GM23338 (cell line): ENCODE data around the gene ILK. TPM values are rescaled to one million over a fixed set of nuclear protein-coding genes. Genes with fewer than 3 reads are reported as not detected.

ENCODE experiments used
- ATAC-seq: fragments of 200-7000 bp; cut with Tn5 transposase; 3 replicates; pipeline ENCODE4 v1.9.1; 2020
- DNase-seq: peaks from one replicate; pipeline ENCODE4 v3.0.0-alpha.2; 2015; ENCODE audit warnings: low spot score
- H2AFZ ChIP-seq: fragments of 200-600 bp; sonication (generic); 2 replicates; pipeline ENCODE4 v1.8.0; 2016; ENCODE audit warnings: antibody characterized with exemption, mild to moderate bottlenecking, moderate library complexity
- H3F3A ChIP-seq: fragments of 200-600 bp; sonication (generic); replicated peaks from 2 replicates; pipeline ENCODE4 v1.8.0; 2017; ENCODE audit warnings: antibody characterized with exemption, mixed run types, low read depth
- H3K27ac ChIP-seq: fragments of 200-600 bp; sonication (generic); 2 replicates; pipeline ENCODE4 v1.6.1; 2016; ENCODE audit warnings: low read depth
- H3K27me3 ChIP-seq: fragments of 200-600 bp; sonication (generic); 2 replicates; pipeline ENCODE4 v1.8.0; 2016; ENCODE audit warnings: mild to moderate bottlenecking, mixed run types, moderate library complexity; ENCODE audit not compliant: insufficient read depth
- H3K36me3 ChIP-seq: fragments of 200-600 bp; sonication (generic); 2 replicates; pipeline ENCODE4 v1.8.0; 2016; ENCODE audit warnings: mild to moderate bottlenecking; ENCODE audit not compliant: insufficient read depth
- H3K4me1 ChIP-seq: fragments of 200-600 bp; sonication (generic); 2 replicates; pipeline ENCODE4 v1.8.0; 2016; ENCODE audit warnings: mild to moderate bottlenecking, moderate library complexity; ENCODE audit not compliant: insufficient read depth
- H3K4me2 ChIP-seq: fragments of 200-600 bp; sonication (generic); 2 replicates; pipeline ENCODE4 v1.7.1; 2017; ENCODE audit warnings: mixed run types
- H3K4me3 ChIP-seq: fragments of 200-600 bp; sonication (generic); 2 replicates; pipeline ENCODE4 v1.6.1; 2016; ENCODE audit warnings: mixed run types
- H3K79me2 ChIP-seq: fragments of 200-600 bp; sonication (generic); replicated peaks from 2 replicates; pipeline ENCODE4 v1.8.0; 2017; ENCODE audit warnings: mild to moderate bottlenecking; ENCODE audit not compliant: insufficient read depth
- H3K9me2 ChIP-seq: fragments of 200-600 bp; sonication (generic); 2 replicates; pipeline ENCODE4 v1.8.0; 2017; ENCODE audit not compliant: insufficient read depth
- H4K20me1 ChIP-seq: fragments of 200-600 bp; sonication (generic); replicated peaks from 2 replicates; pipeline ENCODE4 v1.8.0; 2017; ENCODE audit warnings: mild to moderate bottlenecking; ENCODE audit not compliant: insufficient read depth
- H3K27ac Mint-ChIP-seq: 2 replicates; pipeline ENCODE4 v1.8.0; 2020; ENCODE audit warnings: inconsistent platforms, mild to moderate bottlenecking, moderate library complexity, mixed read lengths
- H3K27me3 Mint-ChIP-seq: 3 replicates; pipeline ENCODE4 v1.8.0; 2022; ENCODE audit warnings: low read depth, mild to moderate bottlenecking, moderate library complexity, mixed read lengths, inconsistent platforms; ENCODE audit not compliant: insufficient read depth, poor library complexity
- H3K36me3 Mint-ChIP-seq: 3 replicates; pipeline ENCODE4 v1.8.0; 2021; ENCODE audit warnings: low read depth, mild to moderate bottlenecking, inconsistent platforms, moderate library complexity, mixed read lengths
- H3K4me1 Mint-ChIP-seq: 3 replicates; pipeline ENCODE4 v1.8.0; 2020; ENCODE audit warnings: mild to moderate bottlenecking, inconsistent platforms, mixed read lengths
- H3K4me3 Mint-ChIP-seq: 3 replicates; pipeline ENCODE4 v1.8.0; 2021; ENCODE audit warnings: moderate library complexity, mild to moderate bottlenecking, inconsistent platforms, mixed read lengths
- H3K9me3 Mint-ChIP-seq: 3 replicates; pipeline ENCODE4 v1.8.0; 2020; ENCODE audit warnings: moderate library complexity, mild to moderate bottlenecking, inconsistent platforms, mixed read lengths
- EZH2 ChIP-seq: fragments of 200-600 bp; sonication (generic); IDR thresholded peaks from one replicate; pipeline ENCODE4 v1.8.0; 2017; ENCODE audit warnings: antibody characterized with exemption, mild to moderate bottlenecking, low read depth; ENCODE audit not compliant: unreplicated experiment
- EZH2phosphoT487 ChIP-seq: fragments of 200-600 bp; sonication (generic); IDR thresholded peaks from one replicate; pipeline ENCODE4 v1.8.1; 2018; ENCODE audit warnings: antibody characterized with exemption; ENCODE audit not compliant: unreplicated experiment
- JUNB ChIP-seq: IDR thresholded peaks from one replicate; pipeline ENCODE4 v1.6.1; 2016; ENCODE audit warnings: antibody characterized with exemption; ENCODE audit not compliant: unreplicated experiment
- POLR2AphosphoS5 ChIP-seq: IDR thresholded peaks from 2 replicates; pipeline ENCODE4 v1.6.1; 2016; ENCODE audit warnings: antibody characterized with exemption, low read depth
- STAT1 ChIP-seq: IDR thresholded peaks from one replicate; pipeline ENCODE4 v1.6.1; 2016; ENCODE audit warnings: antibody characterized with exemption; ENCODE audit not compliant: unreplicated experiment
- ZNF114 ChIP-seq: fragments of 250-450 bp; sonication (Bioruptor Pico); IDR thresholded peaks from 2 replicates; pipeline ENCODE4 v1.5.0; 2020; ENCODE audit warnings: mild to moderate bottlenecking, moderate library complexity
- ZNF331 ChIP-seq: fragments of 250-450 bp; sonication (Bioruptor Pico); IDR thresholded peaks from 2 replicates; pipeline ENCODE4 v1.5.0; 2020; ENCODE audit warnings: low read depth, mild to moderate bottlenecking, moderate library complexity
- polyA plus RNA-seq: library from polyadenylated mRNA; unstranded; fragments of >200 nt; fragmentation: Nextera tagmentation; extraction: Ambion mirVana; gene quantifications from 2 replicates; pipeline ENCODE4 v1.2.1, GENCODE V29; 2016
- total RNA-seq: library from RNA; depleted of rRNA; stranded (reverse); fragments of >200 nt; shearing (Covaris generic); gene quantifications from 2 replicates; pipeline ENCODE4 v1.2.3, GENCODE V29; 2014
- TF ChIP-seq, protein P1 (sequence below): IDR thresholded peaks from 2 replicates; pipeline ENCODE4 v1.6.1; 2016; ENCODE audit warnings: antibody characterized with exemption
- TF ChIP-seq, protein P2 (sequence below), 2 experiments: fragments of 200-600 bp in 1 of 2; sonication (generic) in 1 of 2; conservative IDR thresholded peaks; 2 replicates each; pipeline versions ENCODE4 v1.5.1 to v1.6.1; 2016 to 2017; ENCODE audit warnings: antibody characterized with exemption in 2 of 2, low read depth in 2 of 2, mild to moderate bottlenecking in 2 of 2, moderate library complexity in 1 of 2
- TF ChIP-seq, protein P3 (sequence below): IDR thresholded peaks from one replicate; pipeline ENCODE4 v1.6.1; 2018; ENCODE audit warnings: antibody characterized with exemption; ENCODE audit not compliant: unreplicated experiment

The ILK gene
- total and polyA plus RNA-seq, 2 experiments from 2014 or later, result 62.6 to 91.0 TPM

DNA sequence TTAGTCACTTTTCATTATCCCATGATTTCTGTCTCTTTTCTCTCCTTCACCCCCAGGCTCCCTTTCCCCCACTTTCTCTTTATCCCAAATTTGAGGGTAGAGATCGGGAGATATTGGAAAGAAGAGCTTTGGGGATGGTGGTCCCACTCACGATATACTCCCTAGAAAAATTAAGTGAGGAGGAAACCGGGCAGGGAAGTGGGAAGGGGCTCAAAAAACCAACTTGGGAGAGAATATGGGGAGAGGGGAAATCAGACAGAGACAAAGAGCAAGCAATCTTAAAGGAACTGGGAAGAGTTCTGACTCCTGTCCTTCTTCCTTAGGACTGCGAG, 53.0 kb downstream of the ILK start:
- Histone ChIP-seq H3K79me2 (no peaks in the 10 kb centered on the region), H3K27me3 (peaks cover 72% of the 10 kb centered on the region), H3K27ac (no peak overlapping the region), H3K4me3 (peak overlapping the region; percentile 84), H3F3A (peaks cover 10% of the 10 kb centered on the region; the same call in 1 of the 2 replicates), H3K9me2 (0 out of 2 replicates have a peak, but pooled peaks cover 5% of the 10 kb centered on the region), H3K36me3 (no peaks in the 10 kb centered on the region), H3K4me2 (peak overlapping the region; percentile 100), H2AFZ (peak overlapping the region; percentile 98), H3K4me1 (peaks cover 8% of the 10 kb centered on the region), H4K20me1 (no peaks in the 10 kb centered on the region; the same call in 1 of the 2 replicates)
- no peak; the same call in 2 of the 3 replicates for ATAC-seq
- no peak for DNase-seq
- TF ChIP-seq, protein P1, sequence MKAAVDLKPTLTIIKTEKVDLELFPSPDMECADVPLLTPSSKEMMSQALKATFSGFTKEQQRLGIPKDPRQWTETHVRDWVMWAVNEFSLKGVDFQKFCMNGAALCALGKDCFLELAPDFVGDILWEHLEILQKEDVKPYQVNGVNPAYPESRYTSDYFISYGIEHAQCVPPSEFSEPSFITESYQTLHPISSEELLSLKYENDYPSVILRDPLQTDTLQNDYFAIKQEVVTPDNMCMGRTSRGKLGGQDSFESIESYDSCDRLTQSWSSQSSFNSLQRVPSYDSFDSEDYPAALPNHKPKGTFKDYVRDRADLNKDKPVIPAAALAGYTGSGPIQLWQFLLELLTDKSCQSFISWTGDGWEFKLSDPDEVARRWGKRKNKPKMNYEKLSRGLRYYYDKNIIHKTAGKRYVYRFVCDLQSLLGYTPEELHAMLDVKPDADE, result no peak
- TF ChIP-seq EZH2, result peak; percentile 38
- Mint-ChIP-seq H3K4me3 (peak overlapping the region; percentile 79), H3K4me1 (peaks cover 10% of the 10 kb centered on the region), H3K36me3 (no peaks in the 10 kb centered on the region), H3K27ac (no peak overlapping the region), H3K9me3 (no peaks in the 10 kb centered on the region), H3K27me3 (peaks cover 16% of the 10 kb centered on the region)

DNA sequence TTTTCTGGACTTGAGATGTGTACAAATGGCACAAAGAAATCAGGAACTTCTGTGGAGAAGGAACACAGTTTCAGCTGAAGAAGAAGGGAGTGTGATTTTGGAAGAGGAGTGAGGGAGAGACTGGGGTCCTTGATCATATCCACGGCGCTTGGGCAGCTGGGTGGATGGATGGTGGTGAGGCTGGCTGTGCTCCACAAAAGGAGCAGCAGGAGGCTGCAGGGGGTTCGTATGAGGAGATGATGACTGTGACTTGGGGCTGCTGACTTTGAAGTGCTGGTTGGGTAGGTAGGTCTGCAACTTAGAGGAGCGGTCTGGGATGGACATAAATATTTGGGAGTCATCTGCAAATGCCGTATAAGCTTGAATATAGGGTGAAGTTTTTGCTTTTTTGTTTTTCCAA, 53.4 kb downstream of the ILK start:
- Mint-ChIP-seq H3K4me1 (peaks cover 10% of the 10 kb centered on the region), H3K9me3 (no peaks in the 10 kb centered on the region), H3K27me3 (peaks cover 16% of the 10 kb centered on the region), H3K4me3 (peak overlapping the region; percentile 79), H3K36me3 (no peaks in the 10 kb centered on the region), H3K27ac (no peak overlapping the region)
- no peaks in the 10 kb centered on the region; the same call in 1 of the 2 replicates for H4K20me1 ChIP-seq
- H3K36me3 ChIP-seq, result no peaks in the 10 kb centered on the region
- H3K79me2 ChIP-seq, result no peaks in the 10 kb centered on the region
- H3K27me3 ChIP-seq, result peaks cover 69% of the 10 kb centered on the region
- no peak for TF ChIP-seq ZNF331 (CRISPR knock-in tag)
- TF ChIP-seq, protein P2, sequence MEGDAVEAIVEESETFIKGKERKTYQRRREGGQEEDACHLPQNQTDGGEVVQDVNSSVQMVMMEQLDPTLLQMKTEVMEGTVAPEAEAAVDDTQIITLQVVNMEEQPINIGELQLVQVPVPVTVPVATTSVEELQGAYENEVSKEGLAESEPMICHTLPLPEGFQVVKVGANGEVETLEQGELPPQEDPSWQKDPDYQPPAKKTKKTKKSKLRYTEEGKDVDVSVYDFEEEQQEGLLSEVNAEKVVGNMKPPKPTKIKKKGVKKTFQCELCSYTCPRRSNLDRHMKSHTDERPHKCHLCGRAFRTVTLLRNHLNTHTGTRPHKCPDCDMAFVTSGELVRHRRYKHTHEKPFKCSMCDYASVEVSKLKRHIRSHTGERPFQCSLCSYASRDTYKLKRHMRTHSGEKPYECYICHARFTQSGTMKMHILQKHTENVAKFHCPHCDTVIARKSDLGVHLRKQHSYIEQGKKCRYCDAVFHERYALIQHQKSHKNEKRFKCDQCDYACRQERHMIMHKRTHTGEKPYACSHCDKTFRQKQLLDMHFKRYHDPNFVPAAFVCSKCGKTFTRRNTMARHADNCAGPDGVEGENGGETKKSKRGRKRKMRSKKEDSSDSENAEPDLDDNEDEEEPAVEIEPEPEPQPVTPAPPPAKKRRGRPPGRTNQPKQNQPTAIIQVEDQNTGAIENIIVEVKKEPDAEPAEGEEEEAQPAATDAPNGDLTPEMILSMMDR (conservative IDR thresholded peaks at IDR 0.05; ENCODE audit: low read depth in 2 of 2), result no peak
- no peak for TF ChIP-seq EZH2phosphoT487
- TF ChIP-seq EZH2, result no peak
- TF ChIP-seq, protein P3, sequence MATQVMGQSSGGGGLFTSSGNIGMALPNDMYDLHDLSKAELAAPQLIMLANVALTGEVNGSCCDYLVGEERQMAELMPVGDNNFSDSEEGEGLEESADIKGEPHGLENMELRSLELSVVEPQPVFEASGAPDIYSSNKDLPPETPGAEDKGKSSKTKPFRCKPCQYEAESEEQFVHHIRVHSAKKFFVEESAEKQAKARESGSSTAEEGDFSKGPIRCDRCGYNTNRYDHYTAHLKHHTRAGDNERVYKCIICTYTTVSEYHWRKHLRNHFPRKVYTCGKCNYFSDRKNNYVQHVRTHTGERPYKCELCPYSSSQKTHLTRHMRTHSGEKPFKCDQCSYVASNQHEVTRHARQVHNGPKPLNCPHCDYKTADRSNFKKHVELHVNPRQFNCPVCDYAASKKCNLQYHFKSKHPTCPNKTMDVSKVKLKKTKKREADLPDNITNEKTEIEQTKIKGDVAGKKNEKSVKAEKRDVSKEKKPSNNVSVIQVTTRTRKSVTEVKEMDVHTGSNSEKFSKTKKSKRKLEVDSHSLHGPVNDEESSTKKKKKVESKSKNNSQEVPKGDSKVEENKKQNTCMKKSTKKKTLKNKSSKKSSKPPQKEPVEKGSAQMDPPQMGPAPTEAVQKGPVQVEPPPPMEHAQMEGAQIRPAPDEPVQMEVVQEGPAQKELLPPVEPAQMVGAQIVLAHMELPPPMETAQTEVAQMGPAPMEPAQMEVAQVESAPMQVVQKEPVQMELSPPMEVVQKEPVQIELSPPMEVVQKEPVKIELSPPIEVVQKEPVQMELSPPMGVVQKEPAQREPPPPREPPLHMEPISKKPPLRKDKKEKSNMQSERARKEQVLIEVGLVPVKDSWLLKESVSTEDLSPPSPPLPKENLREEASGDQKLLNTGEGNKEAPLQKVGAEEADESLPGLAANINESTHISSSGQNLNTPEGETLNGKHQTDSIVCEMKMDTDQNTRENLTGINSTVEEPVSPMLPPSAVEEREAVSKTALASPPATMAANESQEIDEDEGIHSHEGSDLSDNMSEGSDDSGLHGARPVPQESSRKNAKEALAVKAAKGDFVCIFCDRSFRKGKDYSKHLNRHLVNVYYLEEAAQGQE, result no peak
- no peak for TF ChIP-seq STAT1
- TF ChIP-seq ZNF114 (CRISPR knock-in tag), result no peak
- no peak for TF ChIP-seq JUNB
- no peak for TF ChIP-seq POLR2AphosphoS5
- H3K27ac ChIP-seq, result no peak overlapping the region
- DNase-seq, result peak; percentile 21
- H2AFZ ChIP-seq, result peak overlapping the region; percentile 98
- H3K4me1 ChIP-seq, result peaks cover 8% of the 10 kb centered on the region
- peak overlapping the region; percentile 100 for H3K4me2 ChIP-seq
- peaks cover 10% of the 10 kb centered on the region; the same call in 1 of the 2 replicates for H3F3A ChIP-seq
- 0 out of 2 replicates have a peak, but pooled peaks cover 5% of the 10 kb centered on the region for H3K9me2 ChIP-seq
- peak overlapping the region; percentile 84 for H3K4me3 ChIP-seq
- peak; percentile 34 for ATAC-seq
